ENCODE measurements around the gene FRMD4A.
"Not testable (repeated sequence)": the region's sequence is repeated elsewhere in the genome, so short reads cannot be mapped to it uniquely, and the experiment has no call there.

Gene FRMD4A

DNA sequence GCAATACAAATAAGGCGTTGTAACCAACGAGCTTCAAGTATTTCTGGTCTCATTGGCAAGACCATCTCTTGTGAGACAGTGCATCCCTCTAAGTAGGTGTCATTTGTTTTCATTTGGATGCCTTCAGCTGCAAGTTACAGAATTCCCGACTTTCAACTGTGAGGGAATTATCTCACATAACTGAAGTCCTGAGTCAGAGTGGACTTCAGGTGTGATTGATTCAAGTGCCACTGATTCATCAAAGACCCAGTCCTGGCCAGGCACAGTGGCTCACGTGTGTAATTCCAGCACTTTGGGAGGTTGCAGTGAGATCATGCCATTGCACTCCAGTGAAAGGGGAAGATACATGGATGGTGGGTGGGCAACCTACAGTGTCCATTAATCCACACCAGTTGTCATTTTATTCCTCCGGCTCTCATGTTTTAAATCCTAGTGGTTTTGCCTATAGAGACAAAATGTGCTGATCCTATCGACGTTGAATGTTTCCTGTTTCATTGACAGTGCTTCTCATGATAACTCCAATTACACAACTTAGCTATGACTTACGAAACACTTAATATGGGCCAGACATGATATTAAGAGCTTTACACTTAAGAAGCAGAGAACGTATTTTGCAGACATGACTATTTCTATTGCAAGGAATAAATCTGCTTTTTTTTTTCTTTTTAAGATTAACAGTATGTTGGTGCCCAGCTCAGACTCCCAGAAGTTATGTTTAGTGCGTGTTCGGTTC, 268.0 kb downstream of the FRMD4A start:
- H3K4me3 Mint-ChIP-seq, result no peak overlapping the region
- DNase-seq, result no peak

DNA sequence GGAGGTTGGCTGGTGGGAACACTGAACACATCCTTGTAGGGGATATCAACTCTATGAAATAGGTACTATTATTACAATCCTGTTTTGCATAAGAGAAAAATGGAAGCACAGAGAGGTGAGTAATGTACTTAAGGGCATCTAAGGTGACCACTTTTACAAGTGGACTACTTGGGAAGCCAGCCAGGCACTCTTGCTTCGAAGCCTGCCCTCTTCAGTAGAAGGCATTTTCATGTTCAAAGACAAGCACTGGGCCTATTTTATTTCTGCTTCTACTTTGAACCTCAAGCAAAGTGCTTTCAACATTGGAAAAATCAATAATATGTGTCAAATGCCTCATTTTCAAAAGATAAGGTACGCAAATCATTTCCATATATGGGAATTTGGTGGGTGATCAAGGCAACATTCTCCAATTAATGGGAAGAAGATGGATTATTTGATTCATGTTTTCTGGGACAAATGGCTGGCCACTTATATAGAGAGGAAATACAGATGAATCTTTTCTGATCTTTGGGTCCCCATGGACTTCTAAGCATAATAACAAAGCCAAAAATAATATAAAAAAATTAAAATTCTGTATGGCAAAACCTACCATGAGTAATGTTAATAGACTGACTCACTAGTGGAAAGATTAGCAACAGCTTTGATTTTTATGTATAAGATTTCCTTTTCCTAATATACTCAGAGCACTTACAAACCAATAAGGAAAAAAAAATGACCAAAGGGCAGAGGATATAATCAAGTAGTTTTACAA, 270.2 kb downstream of the FRMD4A start:
- Mint-ChIP-seq H3K27me3 (no peaks in the 10 kb centered on the region), H3K36me3 (ENCODE audit: low read depth) (no peaks in the 10 kb centered on the region), H3K27ac (no peak overlapping the region)

More for the DNA sequence above, 268.0 kb downstream of the FRMD4A start:
- Mint-ChIP-seq H3K9me3 (peaks cover 12% of the 10 kb centered on the region), H3K36me3 (ENCODE audit: low read depth) (no peaks in the 10 kb centered on the region), H3K27ac (no peak overlapping the region), H3K4me1 (no peaks in the 10 kb centered on the region), H3K27me3 (no peaks in the 10 kb centered on the region)
- no peak for ATAC-seq

DNA sequence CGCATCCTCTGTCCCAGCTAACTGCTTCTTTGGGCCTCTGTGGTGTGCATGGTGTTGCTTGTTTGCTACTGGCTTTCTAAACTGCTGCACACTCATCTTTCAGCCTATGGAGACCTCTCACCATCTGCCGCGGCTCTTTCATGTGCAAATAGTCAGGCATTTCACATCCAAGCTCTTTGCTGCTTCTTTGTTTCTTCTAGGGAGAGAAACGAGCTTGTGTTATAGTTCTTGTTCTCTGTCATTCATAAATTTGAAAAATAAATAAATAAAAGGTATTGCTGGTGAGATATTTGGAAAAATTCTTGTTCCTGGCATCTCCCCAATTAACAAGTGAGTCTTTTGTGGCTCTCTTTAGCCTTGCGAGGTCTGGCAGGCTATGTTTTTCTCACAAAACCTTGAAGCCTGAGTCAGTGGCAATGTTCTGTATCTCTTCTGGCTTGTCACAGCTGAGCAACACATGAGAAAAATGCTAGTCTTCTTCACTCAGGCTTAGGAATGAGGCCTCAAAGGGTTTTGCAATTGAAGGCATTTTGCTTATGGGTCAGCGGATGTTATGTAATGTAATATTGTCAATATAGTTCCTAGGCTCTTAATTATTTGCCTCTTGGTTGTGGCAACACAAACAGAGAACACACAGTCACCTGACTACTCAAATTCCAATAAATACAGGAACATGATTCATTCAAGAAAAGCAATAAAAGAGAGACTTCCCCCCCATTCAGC, 274.0 kb downstream of the FRMD4A start:
- Mint-ChIP-seq H3K9me3 (peaks cover 4% of the 10 kb centered on the region), H3K27ac (no peak overlapping the region), H3K27me3 (peaks cover 3% of the 10 kb centered on the region), H3K36me3 (ENCODE audit: low read depth) (peaks cover 3% of the 10 kb centered on the region), H3K4me3 (no peak overlapping the region), H3K4me1 (no peaks in the 10 kb centered on the region)
- no peak for ATAC-seq
- DNase-seq, result no peak

More for the DNA sequence above, 270.2 kb downstream of the FRMD4A start:
- ATAC-seq (no peak), DNase-seq (no peak)
- Mint-ChIP-seq H3K4me1 (no peaks in the 10 kb centered on the region), H3K9me3 (no peaks in the 10 kb centered on the region), H3K4me3 (no peak overlapping the region)

DNA sequence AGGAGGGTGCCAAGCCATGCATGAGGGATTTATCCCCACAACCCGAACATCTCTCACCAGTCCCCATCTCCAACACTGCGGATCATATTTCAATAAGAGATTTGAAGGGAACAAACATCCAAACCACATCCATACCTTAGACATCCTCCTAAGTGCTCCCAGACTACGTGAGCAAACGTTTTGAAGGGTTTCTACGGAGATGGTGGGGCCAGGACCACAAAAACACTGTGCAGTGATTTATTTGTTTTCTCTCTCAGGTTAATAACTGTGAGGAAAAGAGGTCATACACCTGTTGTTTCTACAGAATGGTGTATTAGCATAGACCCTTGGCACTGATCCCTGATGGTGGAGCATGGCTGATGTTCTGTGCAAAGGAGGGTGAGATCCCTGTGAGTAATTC, 277.8 kb downstream of the FRMD4A start:
- Mint-ChIP-seq H3K36me3 (ENCODE audit: low read depth) (peaks cover 3% of the 10 kb centered on the region), H3K27me3 (peaks cover 3% of the 10 kb centered on the region), H3K4me1 (no peaks in the 10 kb centered on the region), H3K27ac (no peak overlapping the region), H3K9me3 (peaks cover 4% of the 10 kb centered on the region), H3K4me3 (no peak overlapping the region)
- no peak for ATAC-seq
- DNase-seq, result no peak

DNA sequence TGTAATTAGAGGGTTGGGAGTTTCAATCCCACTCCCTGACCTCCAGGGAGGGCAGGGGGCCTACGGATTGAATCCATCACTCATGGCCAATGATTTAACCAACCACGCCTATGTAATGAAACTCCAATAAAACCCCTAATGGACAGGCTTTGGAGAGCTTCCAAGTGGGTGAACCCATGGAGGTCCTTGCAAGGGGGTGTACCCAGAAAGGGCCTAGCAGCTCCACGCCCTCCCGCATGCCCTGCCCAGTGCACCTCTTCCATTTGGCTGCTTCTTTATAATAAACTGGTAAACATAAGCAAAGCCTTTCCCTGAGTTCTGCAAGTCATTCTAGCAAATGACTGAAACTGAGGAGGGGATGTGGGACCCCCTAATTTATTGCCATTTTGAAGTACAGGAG, 280.1 kb downstream of the FRMD4A start:
- Mint-ChIP-seq H3K27me3 (peaks cover 3% of the 10 kb centered on the region), H3K27ac (no peak overlapping the region), H3K4me3 (no peak overlapping the region), H3K9me3 (peaks cover 4% of the 10 kb centered on the region), H3K4me1 (no peaks in the 10 kb centered on the region), H3K36me3 (ENCODE audit: low read depth) (peaks cover 3% of the 10 kb centered on the region)
- DNase-seq (no peak), ATAC-seq (no peak)

DNA sequence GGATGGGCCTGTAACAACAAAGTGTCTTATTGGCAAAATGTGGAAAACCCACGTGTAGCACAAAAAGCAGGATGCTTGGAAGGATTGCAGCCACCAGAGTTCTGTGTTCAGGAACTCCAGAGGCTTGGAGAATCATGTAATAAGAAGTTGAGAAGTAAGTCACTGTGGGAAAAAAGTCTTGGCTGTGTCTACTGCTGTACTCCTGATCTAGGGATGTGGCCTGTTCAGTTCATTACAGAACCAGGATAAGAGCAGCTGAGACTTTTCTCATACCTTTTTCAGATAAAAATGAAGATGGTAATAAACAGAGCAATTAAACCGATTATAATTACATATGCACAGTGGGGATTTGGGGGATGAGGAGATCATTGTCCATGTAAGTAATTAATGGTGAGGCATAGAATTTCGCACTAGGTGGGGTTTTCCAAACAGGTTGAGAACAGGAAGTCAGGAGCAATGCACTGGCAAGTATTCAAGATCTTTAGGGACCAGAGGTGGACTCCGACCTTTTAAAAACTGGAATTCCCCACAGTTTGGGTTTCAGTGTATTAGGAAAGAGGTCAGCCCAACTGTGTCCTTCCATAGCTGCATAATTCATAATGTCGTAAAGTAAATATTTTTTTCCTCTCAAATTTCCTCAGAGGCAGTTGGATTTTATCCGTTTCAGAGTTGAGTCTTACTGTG, 281.7 kb downstream of the FRMD4A start:
- H3K36me3 Mint-ChIP-seq (ENCODE audit: low read depth), result no peaks in the 10 kb centered on the region
- H3K27ac Mint-ChIP-seq, result no peak overlapping the region
- H3K27me3 Mint-ChIP-seq, result no peaks in the 10 kb centered on the region

GRCh38 chr10:14047431-14047830, 283.3 kb downstream of the FRMD4A start:
- no peak overlapping the region for H3K4me3 Mint-ChIP-seq

More for the DNA sequence above, 281.7 kb downstream of the FRMD4A start:
- no peak for ATAC-seq
- no peaks in the 10 kb centered on the region for H3K9me3 Mint-ChIP-seq
- H3K4me1 Mint-ChIP-seq, result no peaks in the 10 kb centered on the region
- H3K4me3 Mint-ChIP-seq, result no peak overlapping the region
- no peak for DNase-seq

DNA sequence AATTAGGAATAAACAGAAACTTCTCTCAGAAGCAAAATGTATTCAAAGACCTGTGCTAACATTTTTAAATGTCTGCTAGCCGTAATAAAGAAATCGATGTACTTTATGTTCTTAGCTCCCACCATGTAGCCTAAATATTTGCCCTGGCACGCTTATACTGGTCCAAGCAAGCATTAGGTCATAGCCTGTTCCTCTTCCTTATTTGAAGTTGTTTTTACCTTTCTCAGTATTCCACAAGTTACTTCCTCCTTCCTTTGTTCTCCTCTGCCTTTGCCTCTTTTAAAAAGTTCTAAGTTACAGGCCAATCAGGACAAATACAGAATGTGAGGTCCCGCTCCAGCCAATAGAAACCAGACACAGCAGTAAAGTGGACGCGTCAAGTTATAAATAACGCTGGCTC, 288.7 kb downstream of the FRMD4A start:
- H3K36me3 Mint-ChIP-seq (ENCODE audit: low read depth); H3K27me3 Mint-ChIP-seq; H3K27ac Mint-ChIP-seq; H3K4me3 Mint-ChIP-seq; DNase-seq; H3K4me1 Mint-ChIP-seq; H3K9me3 Mint-ChIP-seq; ATAC-seq: not testable (repeated sequence)

More at GRCh38 chr10:14047431-14047830, 283.3 kb downstream of the FRMD4A start:
- Mint-ChIP-seq H3K27me3 (no peaks in the 10 kb centered on the region), H3K9me3 (no peaks in the 10 kb centered on the region), H3K4me1 (no peaks in the 10 kb centered on the region), H3K36me3 (ENCODE audit: low read depth) (no peaks in the 10 kb centered on the region), H3K27ac (no peak overlapping the region)
- no peak for DNase-seq
- no peak for ATAC-seq

GRCh38 chr10:14040787-14041631, 289.7 kb downstream of the FRMD4A start:
- H3K27ac Mint-ChIP-seq, result no peak overlapping the region
- peaks cover 7% of the 10 kb centered on the region for H3K4me1 Mint-ChIP-seq
- no peak for ATAC-seq
- H3K36me3 Mint-ChIP-seq (ENCODE audit: low read depth), result no peaks in the 10 kb centered on the region
- DNase-seq, result no peak
- H3K27me3 Mint-ChIP-seq, result no peaks in the 10 kb centered on the region
- H3K9me3 Mint-ChIP-seq, result no peaks in the 10 kb centered on the region
- H3K4me3 Mint-ChIP-seq, result no peak overlapping the region

- H3K36me3 Mint-ChIP-seq (ENCODE audit: low read depth), result no peaks in the 10 kb centered on the region
- H3K4me1 Mint-ChIP-seq, result peaks cover 7% of the 10 kb centered on the region
- no peak overlapping the region for H3K27ac Mint-ChIP-seq
- no peaks in the 10 kb centered on the region for H3K27me3 Mint-ChIP-seq
- H3K4me3 Mint-ChIP-seq, result no peak overlapping the region
- DNase-seq, result no peak
- ATAC-seq, result no peak
- no peaks in the 10 kb centered on the region for H3K9me3 Mint-ChIP-seq
Observed at GRCh38 chr10:14039968-14040668, 290.6 kb downstream of the FRMD4A start.

- Mint-ChIP-seq H3K27ac (no peak overlapping the region), H3K27me3 (no peaks in the 10 kb centered on the region), H3K4me1 (peaks cover 4% of the 10 kb centered on the region), H3K9me3 (no peaks in the 10 kb centered on the region), H3K4me3 (no peak overlapping the region), H3K36me3 (ENCODE audit: low read depth) (no peaks in the 10 kb centered on the region)
- DNase-seq, result no peak
- ATAC-seq, result no peak
Observed at GRCh38 chr10:14036233-14036632, 294.5 kb downstream of the FRMD4A start.

- H3K36me3 Mint-ChIP-seq (ENCODE audit: low read depth), result no peaks in the 10 kb centered on the region
- H3K9me3 Mint-ChIP-seq, result no peaks in the 10 kb centered on the region
- no peaks in the 10 kb centered on the region for H3K27me3 Mint-ChIP-seq
- DNase-seq (no peak), ATAC-seq (no peak)
- no peak overlapping the region for H3K27ac Mint-ChIP-seq
- no peak overlapping the region for H3K4me3 Mint-ChIP-seq
- no peaks in the 10 kb centered on the region for H3K4me1 Mint-ChIP-seq
Observed at GRCh38 chr10:14035506-14035905, 295.2 kb downstream of the FRMD4A start.

GRCh38 chr10:14032406-14032998, 298.2 kb downstream of the FRMD4A start:
- Mint-ChIP-seq H3K9me3 (no peaks in the 10 kb centered on the region), H3K27ac (no peak overlapping the region), H3K27me3 (peaks cover 2% of the 10 kb centered on the region), H3K36me3 (ENCODE audit: low read depth) (no peaks in the 10 kb centered on the region), H3K4me3 (no peak overlapping the region), H3K4me1 (no peaks in the 10 kb centered on the region)
- ATAC-seq (peak; percentile 40), DNase-seq (peak; percentile 57)
